OCI-LY7 (cell line): ENCODE data around the gene SLAMF6.

Experiments used
- CTCF ChIP-seq: fragments of 200-600 bp; sonication (generic); conservative IDR thresholded peaks from 2 replicates; pipeline ENCODE4 v1.5.1; 2014; ENCODE audit warnings: mild to moderate bottlenecking, antibody characterized with exemption, low read length, moderate library complexity, mixed read lengths
- EZH2phosphoT487 ChIP-seq: fragments of 200-600 bp; sonication (generic); IDR thresholded peaks from 2 replicates; pipeline ENCODE4 v1.6.1; 2018; ENCODE audit warnings: low read depth, borderline replicate concordance, mild to moderate bottlenecking, mixed run types, antibody characterized with exemption, low read length, moderate library complexity, mixed read lengths

DNA sequence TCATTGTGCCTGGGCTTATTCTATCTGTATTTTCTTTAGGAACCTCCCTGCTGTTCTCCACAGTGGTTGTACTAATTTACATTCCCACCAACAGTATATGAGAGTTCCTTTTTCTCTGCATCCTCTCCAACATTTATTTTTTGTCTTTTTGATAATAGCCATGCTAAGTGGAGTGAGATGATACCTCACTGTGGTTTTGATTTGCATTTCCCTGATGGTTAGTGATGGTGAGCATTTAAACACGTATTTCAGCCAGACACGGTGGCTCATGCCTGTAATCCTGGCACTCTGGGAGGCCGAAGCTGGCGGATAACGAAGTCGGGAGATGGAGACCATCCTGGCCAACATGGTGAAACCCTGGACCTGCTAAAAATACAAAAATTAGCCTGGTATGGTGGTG is 57.9 kb downstream of the SLAMF6 start:
- no peak for TF ChIP-seq CTCF
- TF ChIP-seq EZH2phosphoT487: no peak
